ENCODE results near the gene COL12A1.

Gene COL12A1

GRCh38 chr6:75176076-75176582 lies 29.7 kb downstream of the COL12A1 start:
- DNase-seq, result no peak

DNA sequence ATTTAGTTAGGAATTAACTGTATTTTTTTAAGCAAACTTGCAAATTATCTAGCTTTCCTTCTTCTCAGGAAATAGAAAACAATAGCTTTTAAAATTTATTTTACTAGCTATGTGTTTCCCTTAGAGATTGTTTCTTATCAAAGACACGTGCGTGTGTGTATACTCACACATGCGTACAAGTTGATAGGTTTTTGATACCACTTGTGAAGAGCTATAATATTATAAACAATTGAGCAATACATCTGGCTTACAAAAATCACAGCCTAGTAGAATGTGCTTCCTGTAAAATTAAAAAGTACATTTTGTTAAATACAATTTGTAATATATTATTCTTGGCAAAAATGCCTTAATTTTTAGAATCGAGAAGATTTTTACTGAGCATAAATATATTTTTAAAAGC lies 33.9 kb downstream of the COL12A1 start:
- DNase-seq, result no peak

- no peak for DNase-seq
Measured at GRCh38 chr6:75171567-75171966, 34.3 kb downstream of the COL12A1 start.

- no peak for DNase-seq
Measured at GRCh38 chr6:75170691-75171560, 34.9 kb downstream of the COL12A1 start.

GRCh38 chr6:75169689-75170586 lies 35.9 kb downstream of the COL12A1 start:
- DNase-seq, result no peak

DNA sequence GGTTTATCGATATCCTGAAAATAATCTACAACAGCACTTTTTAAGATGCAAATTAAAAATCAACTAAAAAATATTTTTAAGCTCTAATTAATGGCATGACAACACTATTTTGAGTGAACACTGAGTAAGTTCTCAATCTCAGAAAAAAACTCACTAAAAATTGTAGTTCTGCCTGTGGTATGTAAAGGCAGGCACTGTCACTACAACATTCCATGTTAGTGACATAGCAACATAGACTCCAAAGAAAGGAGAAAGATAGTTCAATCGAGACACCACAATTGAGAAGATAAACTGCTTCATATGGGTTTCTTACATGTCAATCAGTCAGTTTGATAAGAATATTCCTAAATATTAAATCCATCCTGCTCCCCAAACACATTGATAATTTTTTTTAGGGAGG lies 38.0 kb downstream of the COL12A1 start:
- DNase-seq, result no peak

- no peak for DNase-seq
Measured at GRCh38 chr6:75167325-75167724, 38.5 kb downstream of the COL12A1 start.

- no peak for DNase-seq
Measured at GRCh38 chr6:75166773-75167172, 39.1 kb downstream of the COL12A1 start.

GRCh38 chr6:75166236-75166635 lies 39.6 kb downstream of the COL12A1 start:
- no peak for DNase-seq

- no peak for DNase-seq
Measured at GRCh38 chr6:75158176-75158575, 47.7 kb downstream of the COL12A1 start.

DNA sequence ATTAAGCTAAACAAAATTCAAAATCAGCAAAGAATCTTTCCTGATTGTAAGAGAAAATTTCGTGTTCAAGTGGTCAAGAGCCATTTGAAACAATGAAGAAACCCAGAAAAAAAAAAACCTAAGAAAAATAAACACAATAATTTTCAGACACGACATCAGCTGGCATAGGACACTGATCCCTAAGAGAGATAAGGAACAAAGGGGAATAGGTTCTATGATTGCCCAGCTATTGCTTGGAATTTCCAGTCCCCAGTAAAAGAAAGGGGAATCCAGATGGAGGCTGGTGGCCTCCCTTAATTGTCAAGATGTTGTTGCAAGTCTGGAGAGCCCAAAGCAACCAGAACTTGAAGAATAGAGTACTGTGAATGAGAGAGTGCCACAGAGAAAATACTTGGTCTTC lies 48.5 kb downstream of the COL12A1 start:
- DNase-seq, result no peak

DNA sequence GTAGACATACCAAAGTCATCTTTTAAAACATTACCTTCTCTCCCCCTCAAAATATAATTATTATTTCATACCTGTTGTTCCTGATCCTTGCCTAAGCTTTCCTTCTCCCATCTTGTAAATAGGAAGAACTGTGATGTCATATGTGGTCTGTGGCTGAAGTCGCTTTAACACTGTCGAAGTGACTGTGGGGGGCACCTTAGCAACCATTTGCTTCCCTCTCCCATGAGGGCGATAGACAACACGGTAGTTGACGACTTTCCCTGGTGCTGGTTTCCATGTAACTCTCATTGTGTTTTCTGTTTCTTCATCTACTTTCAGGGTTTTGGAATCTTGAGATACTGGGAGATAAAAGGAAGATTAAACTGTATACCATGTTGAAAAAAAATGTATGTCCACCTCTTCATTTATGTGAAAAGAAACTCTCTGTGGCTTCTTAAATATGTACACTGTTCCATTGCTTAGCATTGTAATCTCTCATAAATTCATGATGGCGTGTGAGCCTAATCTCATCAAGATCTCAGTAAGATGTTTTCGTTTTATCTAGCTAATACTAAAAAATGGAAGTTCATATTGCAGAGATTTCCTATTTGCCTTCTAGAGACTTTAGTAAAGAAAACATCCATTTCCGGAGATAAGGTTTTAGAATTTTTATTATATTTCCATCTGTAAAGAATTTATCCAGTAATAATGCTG lies 49.5 kb downstream of the COL12A1 start:
- DNase-seq, result no peak

- no peak for DNase-seq
Measured at GRCh38 chr6:75155631-75156030, 50.2 kb downstream of the COL12A1 start.

- DNase-seq, result no peak
Measured at GRCh38 chr6:75154973-75155372, 50.9 kb downstream of the COL12A1 start.

GRCh38 chr6:75150685-75151412 lies 55.0 kb downstream of the COL12A1 start:
- DNase-seq, result no peak

GRCh38 chr6:75149696-75150095 lies 56.2 kb downstream of the COL12A1 start:
- DNase-seq, result no peak

GRCh38 chr6:75149240-75149639 lies 56.6 kb downstream of the COL12A1 start:
- DNase-seq, result no peak

DNA sequence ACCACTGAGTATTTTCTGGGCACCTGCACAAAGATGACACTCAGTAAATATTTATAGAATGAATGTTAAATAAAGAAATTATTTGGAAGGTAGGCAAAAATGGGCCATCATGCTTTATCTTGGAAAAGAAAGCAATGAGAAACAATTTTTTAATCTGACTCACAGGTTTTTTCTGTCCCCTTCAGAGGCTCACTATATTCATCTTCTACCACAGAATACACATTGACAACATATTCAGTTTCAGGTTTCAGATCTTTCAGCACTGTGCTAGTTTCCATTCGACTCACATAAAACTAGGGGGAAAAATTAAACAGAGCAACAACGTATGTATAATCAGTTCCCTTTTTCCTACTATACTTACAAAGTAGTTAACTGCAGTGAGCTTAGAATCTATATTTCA lies 58.3 kb downstream of the COL12A1 start:
- DNase-seq, result no peak

- no peak for DNase-seq
Measured at GRCh38 chr6:75145976-75146375, 59.9 kb downstream of the COL12A1 start.

DNA sequence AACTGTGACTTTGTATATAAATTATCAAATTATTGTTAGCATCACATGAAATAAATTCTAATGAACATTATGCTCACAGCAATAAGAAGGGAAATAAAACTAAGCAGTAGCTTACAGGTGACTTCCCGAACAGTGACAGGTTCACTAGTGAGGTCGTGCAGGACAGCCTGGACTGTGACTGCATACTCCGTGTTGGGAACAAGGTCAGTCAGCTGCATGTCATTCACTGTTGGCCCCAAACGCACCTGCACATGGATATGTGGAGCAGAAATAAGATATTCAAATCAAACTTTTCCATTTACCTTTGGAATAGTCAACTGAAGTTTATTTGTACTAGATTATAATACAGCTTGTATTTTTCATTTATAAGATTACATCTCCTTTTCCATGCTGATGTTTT lies 60.6 kb downstream of the COL12A1 start:
- no peak for DNase-seq

GRCh38 chr6:75144386-75144785 lies 61.5 kb downstream of the COL12A1 start:
- no peak for DNase-seq

DNA sequence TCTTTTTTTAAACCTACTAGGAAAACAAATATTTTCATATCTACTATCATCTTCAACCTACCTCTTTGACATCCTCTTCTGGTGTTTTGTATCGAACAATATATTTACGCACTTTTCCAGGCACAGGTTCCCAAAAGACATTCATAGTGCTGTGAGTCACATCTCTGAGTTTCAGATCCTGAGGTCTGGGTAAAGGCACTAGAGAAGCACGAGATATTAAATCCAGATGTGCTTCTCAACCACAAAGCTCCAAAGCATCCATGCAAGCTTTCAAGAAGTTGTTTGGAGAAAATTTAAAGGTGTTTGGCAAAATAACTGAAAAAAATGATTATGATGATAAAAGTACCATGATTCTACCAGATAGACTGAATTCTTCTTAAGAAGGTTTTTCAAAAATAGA lies 62.7 kb downstream of the COL12A1 start:
- no peak for DNase-seq
